ENCODE measurements around the gene RAB26. TPM values are rescaled to one million over a fixed set of nuclear protein-coding genes. Genes with fewer than 3 reads are reported as not detected.
"Not testable (repeated sequence)": the region's sequence is repeated elsewhere in the genome, so short reads cannot be mapped to it uniquely, and the experiment has no call there.

The RAB26 gene
- polyA plus RNA-seq, 1 donor (not counting 4 experiments of a cell fraction or from before 2014, with no cell fraction given), result 0.58 TPM

GRCh38 chr16:2106211-2106610 is 42.2 kb upstream of the RAB26 start:
- not testable (repeated sequence) for DNase-seq (ENCODE audit: low read depth, low spot score)

GRCh38 chr16:2107121-2107790 is 41.2 kb upstream of the RAB26 start:
- H2AFZ ChIP-seq (ENCODE audit: control insufficient read depth, low read length); FAIRE-seq; H4K20me1 ChIP-seq (ENCODE audit: control insufficient read depth, extremely low read depth, insufficient read depth, low read length); H3K4me3 ChIP-seq (ENCODE audit: control insufficient read depth in 2 of 3, extremely low read depth in 1 of 3, insufficient read depth in 2 of 3, low read depth in 1 of 3, low read length in 3 of 3); H3K27ac ChIP-seq (ENCODE audit: control insufficient read depth, insufficient read depth, low read length); H3K27me3 ChIP-seq (ENCODE audit: control insufficient read depth, extremely low read depth, insufficient read depth, low read length); H3K79me2 ChIP-seq (ENCODE audit: control insufficient read depth, insufficient read depth, low read length); DNase-seq (ENCODE audit: low read depth, low spot score); dilution Hi-C loops (cut with MboI; ENCODE audit: extremely low pct_ligation_motif_present, low sequenced_read_pairs); H3K9me1 ChIP-seq (ENCODE audit: control insufficient read depth, extremely low read depth, insufficient read depth, low read length); H3K36me3 ChIP-seq (ENCODE audit: control insufficient read depth in 2 of 2, extremely low read depth in 1 of 2, insufficient read depth in 2 of 2, low read length in 2 of 2); H3K4me2 ChIP-seq (ENCODE audit: control insufficient read depth, extremely low read depth, insufficient read depth, low read depth, low read length); H3K9me3 ChIP-seq (ENCODE audit: control insufficient read depth, low read depth, low read length); H3K4me1 ChIP-seq (ENCODE audit: control insufficient read depth, extremely low read depth, insufficient read depth, low read length); H3K9ac ChIP-seq (ENCODE audit: control insufficient read depth, extremely low read depth, insufficient read depth, low read length): not testable (repeated sequence)

More at GRCh38 chr16:2106211-2106610, 42.2 kb upstream of the RAB26 start:
- H3K9me3 ChIP-seq (ENCODE audit: control insufficient read depth, low read depth, low read length); H2AFZ ChIP-seq (ENCODE audit: control insufficient read depth, low read length); FAIRE-seq; H4K20me1 ChIP-seq (ENCODE audit: control insufficient read depth, extremely low read depth, insufficient read depth, low read length); H3K4me1 ChIP-seq (ENCODE audit: control insufficient read depth, extremely low read depth, insufficient read depth, low read length); H3K27me3 ChIP-seq (ENCODE audit: control insufficient read depth, extremely low read depth, insufficient read depth, low read length); H3K4me2 ChIP-seq (ENCODE audit: control insufficient read depth, extremely low read depth, insufficient read depth, low read depth, low read length); H3K27ac ChIP-seq (ENCODE audit: control insufficient read depth, insufficient read depth, low read length); dilution Hi-C loops (cut with MboI; ENCODE audit: extremely low pct_ligation_motif_present, low sequenced_read_pairs); H3K79me2 ChIP-seq (ENCODE audit: control insufficient read depth, insufficient read depth, low read length); H3K9ac ChIP-seq (ENCODE audit: control insufficient read depth, extremely low read depth, insufficient read depth, low read length); H3K9me1 ChIP-seq (ENCODE audit: control insufficient read depth, extremely low read depth, insufficient read depth, low read length); H3K4me3 ChIP-seq (ENCODE audit: control insufficient read depth in 2 of 3, extremely low read depth in 1 of 3, insufficient read depth in 2 of 3, low read depth in 1 of 3, low read length in 3 of 3): not testable (repeated sequence)
- H3K36me3 ChIP-seq (ENCODE audit: control insufficient read depth in 2 of 2, extremely low read depth in 1 of 2, insufficient read depth in 2 of 2, low read length in 2 of 2), result peaks cover 0 to 10% of the 10 kb centered on the region in 2 experiments

GRCh38 chr16:2107791-2108125 is 40.7 kb upstream of the RAB26 start:
- dilution Hi-C loops (cut with MboI; ENCODE audit: extremely low pct_ligation_motif_present, low sequenced_read_pairs); H3K27me3 ChIP-seq (ENCODE audit: control insufficient read depth, extremely low read depth, insufficient read depth, low read length); DNase-seq (ENCODE audit: low read depth, low spot score); H3K79me2 ChIP-seq (ENCODE audit: control insufficient read depth, insufficient read depth, low read length); H3K9me1 ChIP-seq (ENCODE audit: control insufficient read depth, extremely low read depth, insufficient read depth, low read length); H3K4me3 ChIP-seq (ENCODE audit: control insufficient read depth in 2 of 3, extremely low read depth in 1 of 3, insufficient read depth in 2 of 3, low read depth in 1 of 3, low read length in 3 of 3); FAIRE-seq; H3K36me3 ChIP-seq (ENCODE audit: control insufficient read depth in 2 of 2, extremely low read depth in 1 of 2, insufficient read depth in 2 of 2, low read length in 2 of 2); H3K27ac ChIP-seq (ENCODE audit: control insufficient read depth, insufficient read depth, low read length); H4K20me1 ChIP-seq (ENCODE audit: control insufficient read depth, extremely low read depth, insufficient read depth, low read length); H3K4me1 ChIP-seq (ENCODE audit: control insufficient read depth, extremely low read depth, insufficient read depth, low read length); H3K4me2 ChIP-seq (ENCODE audit: control insufficient read depth, extremely low read depth, insufficient read depth, low read depth, low read length); H2AFZ ChIP-seq (ENCODE audit: control insufficient read depth, low read length); H3K9me3 ChIP-seq (ENCODE audit: control insufficient read depth, low read depth, low read length); H3K9ac ChIP-seq (ENCODE audit: control insufficient read depth, extremely low read depth, insufficient read depth, low read length): not testable (repeated sequence)

- H3K4me3 ChIP-seq (ENCODE audit: control insufficient read depth in 2 of 3, extremely low read depth in 1 of 3, insufficient read depth in 2 of 3, low read depth in 1 of 3, low read length in 3 of 3); H3K9ac ChIP-seq (ENCODE audit: control insufficient read depth, extremely low read depth, insufficient read depth, low read length); H3K27me3 ChIP-seq (ENCODE audit: control insufficient read depth, extremely low read depth, insufficient read depth, low read length); H3K4me1 ChIP-seq (ENCODE audit: control insufficient read depth, extremely low read depth, insufficient read depth, low read length); H3K79me2 ChIP-seq (ENCODE audit: control insufficient read depth, insufficient read depth, low read length); H3K27ac ChIP-seq (ENCODE audit: control insufficient read depth, insufficient read depth, low read length); H3K4me2 ChIP-seq (ENCODE audit: control insufficient read depth, extremely low read depth, insufficient read depth, low read depth, low read length); H3K9me3 ChIP-seq (ENCODE audit: control insufficient read depth, low read depth, low read length); H4K20me1 ChIP-seq (ENCODE audit: control insufficient read depth, extremely low read depth, insufficient read depth, low read length); H3K9me1 ChIP-seq (ENCODE audit: control insufficient read depth, extremely low read depth, insufficient read depth, low read length); FAIRE-seq; H2AFZ ChIP-seq (ENCODE audit: control insufficient read depth, low read length); DNase-seq (ENCODE audit: low read depth, low spot score); dilution Hi-C loops (cut with MboI; ENCODE audit: extremely low pct_ligation_motif_present, low sequenced_read_pairs); H3K36me3 ChIP-seq (ENCODE audit: control insufficient read depth in 2 of 2, extremely low read depth in 1 of 2, insufficient read depth in 2 of 2, low read length in 2 of 2): not testable (repeated sequence)
Measured at GRCh38 chr16:2108446-2109270, 39.8 kb upstream of the RAB26 start.

GRCh38 chr16:2109271-2109580 is 39.2 kb upstream of the RAB26 start:
- H3K9me3 ChIP-seq (ENCODE audit: control insufficient read depth, low read depth, low read length); H3K4me1 ChIP-seq (ENCODE audit: control insufficient read depth, extremely low read depth, insufficient read depth, low read length); H3K27ac ChIP-seq (ENCODE audit: control insufficient read depth, insufficient read depth, low read length); H4K20me1 ChIP-seq (ENCODE audit: control insufficient read depth, extremely low read depth, insufficient read depth, low read length); H3K9me1 ChIP-seq (ENCODE audit: control insufficient read depth, extremely low read depth, insufficient read depth, low read length); H3K4me2 ChIP-seq (ENCODE audit: control insufficient read depth, extremely low read depth, insufficient read depth, low read depth, low read length); H2AFZ ChIP-seq (ENCODE audit: control insufficient read depth, low read length); H3K9ac ChIP-seq (ENCODE audit: control insufficient read depth, extremely low read depth, insufficient read depth, low read length); dilution Hi-C loops (cut with MboI; ENCODE audit: extremely low pct_ligation_motif_present, low sequenced_read_pairs); DNase-seq (ENCODE audit: low read depth, low spot score); H3K36me3 ChIP-seq (ENCODE audit: control insufficient read depth in 2 of 2, extremely low read depth in 1 of 2, insufficient read depth in 2 of 2, low read length in 2 of 2); H3K4me3 ChIP-seq (ENCODE audit: control insufficient read depth in 2 of 3, extremely low read depth in 1 of 3, insufficient read depth in 2 of 3, low read depth in 1 of 3, low read length in 3 of 3); H3K79me2 ChIP-seq (ENCODE audit: control insufficient read depth, insufficient read depth, low read length); H3K27me3 ChIP-seq (ENCODE audit: control insufficient read depth, extremely low read depth, insufficient read depth, low read length); FAIRE-seq: not testable (repeated sequence)
